Measurements from ENCODE around the gene NDUFS7.

DNA sequence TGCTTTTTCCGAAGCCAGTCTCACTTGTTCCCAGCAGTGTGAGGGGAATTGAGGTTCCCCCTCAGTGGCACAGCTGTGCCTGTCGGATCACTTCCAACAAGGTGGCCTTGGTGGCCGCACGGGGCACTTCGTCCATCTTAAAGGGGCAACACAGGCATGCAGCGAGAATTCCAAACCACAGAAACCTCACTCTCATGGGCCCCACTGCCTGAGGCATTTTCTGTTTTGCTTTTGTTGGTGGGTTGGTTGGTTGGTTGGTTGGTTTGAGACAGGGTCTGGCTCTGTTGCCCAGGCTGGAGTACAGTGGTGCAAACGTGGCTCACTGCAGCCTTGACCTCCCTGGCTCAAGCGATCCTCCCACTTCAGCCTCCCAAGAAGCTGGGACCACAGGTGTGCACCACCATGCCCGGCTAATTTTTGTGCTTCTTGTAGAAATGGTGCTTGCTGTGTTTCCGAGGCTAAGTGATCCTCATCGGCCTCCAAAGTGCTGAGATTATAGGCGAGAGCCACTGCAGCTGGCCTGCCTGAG is 3.7 kb upstream of the NDUFS7 start:
- TF ChIP-seq, protein P1, sequence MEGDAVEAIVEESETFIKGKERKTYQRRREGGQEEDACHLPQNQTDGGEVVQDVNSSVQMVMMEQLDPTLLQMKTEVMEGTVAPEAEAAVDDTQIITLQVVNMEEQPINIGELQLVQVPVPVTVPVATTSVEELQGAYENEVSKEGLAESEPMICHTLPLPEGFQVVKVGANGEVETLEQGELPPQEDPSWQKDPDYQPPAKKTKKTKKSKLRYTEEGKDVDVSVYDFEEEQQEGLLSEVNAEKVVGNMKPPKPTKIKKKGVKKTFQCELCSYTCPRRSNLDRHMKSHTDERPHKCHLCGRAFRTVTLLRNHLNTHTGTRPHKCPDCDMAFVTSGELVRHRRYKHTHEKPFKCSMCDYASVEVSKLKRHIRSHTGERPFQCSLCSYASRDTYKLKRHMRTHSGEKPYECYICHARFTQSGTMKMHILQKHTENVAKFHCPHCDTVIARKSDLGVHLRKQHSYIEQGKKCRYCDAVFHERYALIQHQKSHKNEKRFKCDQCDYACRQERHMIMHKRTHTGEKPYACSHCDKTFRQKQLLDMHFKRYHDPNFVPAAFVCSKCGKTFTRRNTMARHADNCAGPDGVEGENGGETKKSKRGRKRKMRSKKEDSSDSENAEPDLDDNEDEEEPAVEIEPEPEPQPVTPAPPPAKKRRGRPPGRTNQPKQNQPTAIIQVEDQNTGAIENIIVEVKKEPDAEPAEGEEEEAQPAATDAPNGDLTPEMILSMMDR (conservative IDR thresholded peaks at IDR 0.05), result no peak
- no peak for TF ChIP-seq ZFX (IDR thresholded peaks at IDR 0.05)
